Measurements from ENCODE around the gene KREMEN2.
A peak's percentile ranks its signal among the peaks of the same experiment; 100 is the strongest.

Gene KREMEN2

GRCh38 chr16:2976201-2976600 lies 12.1 kb downstream of the KREMEN2 start:
- intact Hi-C loops (cut with DNase I): no loop called here
- DNase-seq: peak in 1 of 10 donors; percentile 37

- no peak for DNase-seq
- intact Hi-C loops (cut with DNase I): no loop called here
Measured at GRCh38 chr16:2976673-2977072, 12.6 kb downstream of the KREMEN2 start.

DNA sequence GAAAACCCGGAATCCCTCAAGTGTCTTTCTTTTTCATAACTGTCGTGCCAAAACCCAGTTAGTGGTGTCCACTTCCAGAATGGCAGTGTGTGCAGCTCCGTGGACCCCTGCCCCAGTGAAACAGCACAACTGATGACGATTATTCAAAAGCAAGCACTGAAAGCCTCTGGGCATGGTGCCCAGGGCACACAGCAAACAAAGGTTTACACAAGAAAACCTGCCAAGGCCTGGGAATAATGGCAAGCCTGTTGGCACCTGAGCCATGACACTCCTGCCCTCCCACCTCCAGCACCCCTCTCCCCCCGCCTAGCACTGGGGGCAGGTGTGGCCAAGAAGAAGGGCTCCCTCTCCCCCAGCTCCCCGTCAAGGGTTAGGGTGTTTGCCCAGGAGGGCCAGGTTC lies 13.4 kb downstream of the KREMEN2 start:
- DNase-seq: no peak
- intact Hi-C loops (cut with DNase I): no loop called here

GRCh38 chr16:2979669-2980226 lies 15.7 kb downstream of the KREMEN2 start:
- intact Hi-C loops (cut with DNase I): loop anchor here (5.0 kb wide), 1 partner anchor 67 kb away; the partner anchor contains the start of gene FLYWCH1
- DNase-seq: no peak

- peak; percentile 83 to 99 (median 90) for DNase-seq
- intact Hi-C loops (cut with DNase I): loop anchor here (5.0 kb wide), 1 partner anchor 68 kb away; the partner anchor contains the start of gene FLYWCH1
Measured at GRCh38 chr16:2980227-2981176, 16.4 kb downstream of the KREMEN2 start, which contains the start of gene PKMYT1. TSS of gene PKMYT1 (minus strand) at chr16:2980446. CDS start at chr16:2979657, 789 bp downstream.

DNA sequence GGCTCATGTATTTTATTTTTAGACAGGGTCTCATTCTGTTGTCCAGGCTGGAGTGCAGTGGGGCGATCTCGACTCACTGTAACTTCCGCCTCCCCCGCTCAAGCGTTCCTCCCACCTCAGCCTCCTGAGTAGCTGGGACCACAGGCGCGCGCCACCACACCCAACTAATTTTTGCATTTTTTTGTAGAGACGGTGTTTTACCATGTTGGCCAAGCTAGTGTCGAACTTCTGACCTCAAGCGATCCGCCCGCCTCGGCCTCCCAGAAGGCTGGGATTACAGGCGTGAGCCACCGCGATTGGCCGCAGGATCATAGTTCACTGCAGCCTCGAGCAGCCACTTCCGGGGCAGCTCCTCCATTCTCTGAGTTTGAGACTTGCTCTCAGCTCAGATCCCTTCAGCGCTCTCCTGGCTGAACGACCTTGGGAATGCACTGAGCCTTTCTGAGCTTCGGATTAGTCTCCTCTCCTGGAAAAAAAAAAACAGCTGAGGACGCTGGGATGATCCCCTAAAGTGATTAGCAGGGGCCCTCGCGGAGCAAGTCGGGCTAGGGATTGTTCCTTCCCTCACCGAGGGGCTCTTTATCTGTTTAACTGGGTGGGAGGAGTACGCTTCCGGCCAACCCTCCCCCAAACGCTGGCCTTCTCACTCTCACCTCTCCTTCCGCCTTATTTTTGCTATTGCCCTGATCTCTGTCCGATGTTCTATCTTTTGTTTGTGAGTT lies 17.3 kb downstream of the KREMEN2 start:
- DNase-seq: no peak
- intact Hi-C loops (cut with DNase I): loop anchor here (5.0 kb wide), 1 partner anchor 69 kb away; the partner anchor contains the start of gene FLYWCH1

DNA sequence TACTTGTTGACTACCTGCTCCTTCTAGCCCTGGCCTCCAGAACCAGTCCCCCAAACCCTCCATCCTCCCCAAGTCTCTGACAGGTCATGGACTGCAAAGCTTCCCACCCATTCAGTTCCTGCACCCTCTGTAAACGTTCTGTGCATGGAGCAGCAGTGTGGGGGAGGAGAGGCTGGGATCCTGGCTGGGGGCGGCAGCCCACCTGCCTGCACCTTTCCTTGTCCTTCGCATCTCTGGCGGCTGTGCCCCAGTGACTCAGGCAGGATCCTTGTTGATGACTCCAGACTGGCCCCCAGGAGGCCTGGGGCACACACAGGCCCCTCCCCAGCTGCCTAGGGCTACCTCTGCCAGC lies 17.8 kb downstream of the KREMEN2 start:
- intact Hi-C loops (cut with DNase I): loop anchor here (5.0 kb wide), 1 partner anchor 70 kb away; the partner anchor contains the start of gene FLYWCH1
- no peak for DNase-seq

GRCh38 chr16:2982402-2982801 lies 18.3 kb downstream of the KREMEN2 start:
- intact Hi-C loops (cut with DNase I): loop anchor here (5.0 kb wide), 1 partner anchor 70 kb away; the partner anchor contains the start of gene FLYWCH1
- DNase-seq: no peak

DNA sequence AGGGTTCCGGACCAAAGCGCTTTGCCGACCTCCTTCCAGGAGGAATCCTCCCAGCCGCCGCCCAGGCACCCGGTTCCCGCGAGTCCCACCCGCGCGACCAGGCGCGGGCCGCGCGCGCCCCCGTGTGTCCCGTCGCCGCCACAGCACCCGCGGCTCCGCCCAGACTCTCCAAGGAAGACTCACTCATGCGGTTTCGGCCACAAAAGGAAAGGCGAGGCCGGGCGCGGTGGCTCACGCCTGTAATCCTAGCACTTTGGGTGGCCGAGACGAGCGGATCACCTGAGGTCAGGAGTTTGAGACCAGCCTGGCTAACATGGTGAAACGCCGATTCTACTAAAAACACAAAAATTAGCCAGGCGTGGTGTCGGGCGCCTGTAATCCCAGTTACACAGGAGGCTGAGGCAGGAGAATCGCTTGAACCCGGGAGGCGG lies 19.6 kb downstream of the KREMEN2 start:
- DNase-seq: peak; percentile 72 to 96 (median 82)
- intact Hi-C loops (cut with DNase I): loop anchor here (5.0 kb wide), 1 partner anchor 71 kb away; the partner anchor contains the start of gene FLYWCH1

DNA sequence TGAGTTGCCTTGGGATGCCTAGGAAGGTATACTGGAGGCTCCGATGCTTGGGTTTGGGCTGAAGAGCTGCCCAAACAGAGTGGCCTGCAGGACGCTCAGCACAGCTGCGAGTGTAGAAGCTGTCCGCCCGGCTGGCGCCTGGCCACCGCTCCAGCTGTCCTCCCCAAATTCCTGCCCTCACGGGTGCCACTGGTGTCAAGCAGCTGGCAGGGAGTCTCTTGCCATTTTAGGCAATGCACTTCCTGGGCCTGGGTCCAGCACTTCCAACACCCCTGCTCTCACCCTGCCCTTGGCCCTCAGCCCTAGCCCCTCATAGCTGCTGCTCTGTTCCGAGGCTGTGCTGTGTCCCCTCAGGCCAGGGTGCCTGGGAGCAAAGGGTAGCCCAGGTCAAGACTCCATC lies 21.4 kb downstream of the KREMEN2 start:
- intact Hi-C loops (cut with DNase I): no loop called here
- DNase-seq: no peak

GRCh38 chr16:2985893-2986355 lies 21.8 kb downstream of the KREMEN2 start:
- intact Hi-C loops (cut with DNase I): no loop called here
- DNase-seq: no peak

GRCh38 chr16:2986623-2987188 lies 22.6 kb downstream of the KREMEN2 start:
- intact Hi-C loops (cut with DNase I): no loop called here
- DNase-seq: no peak

DNA sequence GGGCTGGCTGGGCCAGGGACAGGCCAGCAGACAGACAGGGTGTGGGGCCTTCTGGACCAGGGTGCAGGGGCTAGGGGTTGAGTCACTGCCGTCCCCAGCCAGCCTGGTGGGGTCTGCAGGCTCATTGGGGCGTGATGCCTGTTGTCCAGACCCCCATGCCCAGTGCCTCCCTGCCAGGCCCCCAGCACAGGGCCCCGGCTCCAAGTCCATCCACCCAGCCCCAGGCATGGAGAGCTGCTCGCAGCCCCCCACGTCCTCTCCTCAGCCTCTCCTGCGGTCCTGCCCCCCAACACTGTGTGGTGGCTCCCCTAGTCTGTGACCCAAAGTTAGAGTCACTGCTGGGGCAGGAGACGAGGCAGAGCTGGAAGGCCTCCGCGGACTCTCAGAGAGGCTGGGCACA lies 23.2 kb downstream of the KREMEN2 start:
- peak in 1 of 10 donors; percentile 84 for DNase-seq
- intact Hi-C loops (cut with DNase I): no loop called here

DNA sequence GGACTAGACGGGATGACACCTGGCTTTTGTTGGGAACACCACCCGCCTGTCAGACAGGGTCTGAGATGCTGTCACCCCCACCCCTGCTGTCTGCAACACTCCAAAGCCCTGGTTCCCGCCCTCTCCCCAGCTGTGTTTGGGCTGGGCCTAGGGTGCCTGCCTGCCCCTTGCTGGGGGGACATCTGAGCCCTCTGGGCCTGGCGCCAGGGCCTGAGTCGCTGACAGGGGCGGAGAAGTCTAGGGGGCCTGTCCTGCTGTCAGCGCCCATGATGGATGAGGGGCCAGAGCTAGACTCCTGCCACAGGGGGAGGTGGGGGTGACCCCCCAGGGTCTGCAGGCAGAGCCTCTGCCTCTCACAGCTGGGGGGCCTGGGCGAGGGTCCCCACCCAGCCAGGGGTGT lies 23.8 kb downstream of the KREMEN2 start:
- intact Hi-C loops (cut with DNase I): no loop called here
- DNase-seq: no peak

DNA sequence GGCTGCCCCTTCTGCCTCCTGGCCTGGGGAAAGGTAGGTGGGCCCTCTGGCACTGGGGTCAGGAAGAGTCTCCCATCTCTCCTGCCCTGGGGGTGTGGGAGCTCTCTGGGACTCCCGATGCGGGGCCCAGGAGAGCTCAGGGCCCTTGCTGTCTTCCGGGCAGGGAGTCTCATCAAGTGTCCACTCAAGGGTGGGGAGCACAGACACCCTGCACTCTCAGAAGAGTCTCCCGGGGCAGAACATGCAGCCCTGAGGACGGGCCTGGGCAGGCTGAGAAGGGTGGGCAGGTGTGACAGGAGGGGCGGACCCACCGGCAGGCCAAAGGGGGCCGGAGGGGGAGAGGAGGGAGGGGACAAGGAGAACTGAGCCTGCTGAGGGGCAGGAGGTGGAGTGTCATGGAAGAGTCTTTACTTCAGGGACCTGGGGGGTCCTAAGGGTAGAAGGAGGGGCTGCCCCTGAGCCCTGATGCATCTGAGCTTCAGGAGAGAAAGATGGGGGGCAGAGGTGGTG lies 24.6 kb downstream of the KREMEN2 start:
- intact Hi-C loops (cut with DNase I): no loop called here

DNA sequence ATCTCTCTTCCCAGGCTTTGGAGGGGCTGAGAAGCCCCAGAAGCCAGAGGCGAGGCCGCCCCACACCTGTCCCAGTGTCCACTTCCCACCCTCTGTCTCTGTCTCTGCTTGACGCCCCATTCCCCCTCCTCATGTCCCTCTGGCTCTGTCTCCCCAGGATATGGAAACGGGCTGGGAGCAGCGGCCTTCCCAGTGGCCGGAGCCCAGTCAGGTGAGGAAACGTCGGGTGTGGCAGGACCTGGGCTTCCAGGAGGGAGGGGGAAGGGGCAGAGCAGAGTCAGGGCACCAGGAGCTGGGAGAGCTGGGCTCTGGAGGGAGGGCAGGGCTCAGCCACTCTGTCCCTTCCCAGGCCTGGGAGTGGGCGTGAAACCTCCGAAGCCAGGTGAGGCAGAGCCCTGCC lies 26.8 kb downstream of the KREMEN2 start:
- intact Hi-C loops (cut with DNase I): no loop called here
- no peak for DNase-seq

More for the DNA sequence above, 24.6 kb downstream of the KREMEN2 start:
- no peak for DNase-seq

GRCh38 chr16:2991566-2992261 lies 27.6 kb downstream of the KREMEN2 start:
- no peak for DNase-seq
- intact Hi-C loops (cut with DNase I): no loop called here

DNA sequence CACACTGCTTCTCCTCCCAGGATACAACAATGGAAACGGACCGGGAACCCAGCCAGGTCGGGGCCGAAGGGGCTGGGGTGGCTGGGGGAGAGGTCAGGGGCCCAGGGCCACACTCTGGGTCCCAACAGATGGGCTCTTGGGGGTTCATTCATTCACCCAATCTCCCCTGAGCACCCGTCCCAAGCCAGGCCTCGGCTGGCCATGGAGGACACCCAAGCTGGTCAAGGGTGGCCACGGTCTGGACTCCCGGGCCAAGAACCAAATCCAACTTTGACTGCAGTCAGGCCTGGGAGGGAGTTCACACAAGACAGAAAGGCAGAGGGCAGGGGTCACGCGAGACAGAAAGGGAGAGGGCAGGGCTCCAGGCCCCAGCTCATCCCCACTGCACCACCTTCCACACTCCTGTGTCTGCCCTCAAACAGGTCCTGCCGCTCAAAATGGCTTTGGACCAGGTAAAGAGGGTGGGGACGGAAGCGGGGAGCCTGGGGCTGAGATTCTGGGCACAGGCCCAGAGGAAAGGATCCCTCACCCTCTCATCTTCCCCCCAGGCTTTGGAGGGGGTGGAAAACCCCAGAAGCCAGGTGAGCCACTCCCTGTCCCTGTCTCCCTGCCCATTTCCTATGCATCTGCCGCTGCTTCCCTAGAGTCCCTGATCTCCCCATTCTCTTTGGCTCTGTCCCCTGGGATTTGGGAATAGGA lies 28.5 kb downstream of the KREMEN2 start:
- intact Hi-C loops (cut with DNase I): no loop called here
- DNase-seq: no peak

DNA sequence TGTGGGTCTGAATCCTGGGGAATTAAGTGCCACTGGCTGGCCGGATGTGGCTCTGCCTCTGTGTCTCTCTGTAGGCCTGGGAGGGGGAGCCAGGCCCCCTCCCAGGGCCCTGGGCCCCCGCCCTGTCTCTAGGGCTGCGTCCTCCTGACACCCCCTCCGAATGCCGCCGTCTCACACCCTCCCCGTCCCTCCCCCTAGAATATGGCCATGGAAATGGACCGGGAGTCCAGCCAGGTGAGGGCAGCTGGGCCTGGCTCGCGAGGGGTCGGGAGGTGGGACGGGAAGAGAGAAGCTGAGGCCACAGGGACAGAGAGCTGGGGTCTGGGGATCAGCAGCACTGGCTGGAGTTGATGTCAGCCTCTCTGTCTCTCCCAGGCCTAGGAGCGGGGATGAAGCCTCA lies 32.2 kb downstream of the KREMEN2 start:
- DNase-seq: no peak
- intact Hi-C loops (cut with DNase I): no loop called here

Data from posterior cingulate gyrus (tissue), 11 donors.